Frontal cortex (tissue), 4 donors: Measurements from ENCODE around the gene PIBF1. TPM values are rescaled to one million over a fixed set of nuclear protein-coding genes. Genes with fewer than 3 reads are reported as not detected.
"Not testable (repeated sequence)": the region's sequence is repeated elsewhere in the genome, so short reads cannot be mapped to it uniquely, and the experiment has no call there.

Experiments used
- DNase-seq, 2 donors: peaks; one replicate each; pipeline ENCODE4 v3.0.0; 2012; ENCODE audit warnings: low spot score in 2 of 2
- FAIRE-seq: peaks from 2 replicates; lab custom pipeline; 2012; peaks lifted over from hg19 to GRCh38; lab: Jason Lieb, UNC
- total RNA-seq: library from RNA; depleted of rRNA; stranded (reverse); fragments of >200 nt; gene quantifications from one replicate; pipeline ENCODE4 v1.2.3, GENCODE V29; 2014
- donor health status: control.
- donor health status: control.
- donor health status: control.

The PIBF1 gene
- total RNA-seq, 1 donor from 2014 or later: 34.6 TPM

DNA sequence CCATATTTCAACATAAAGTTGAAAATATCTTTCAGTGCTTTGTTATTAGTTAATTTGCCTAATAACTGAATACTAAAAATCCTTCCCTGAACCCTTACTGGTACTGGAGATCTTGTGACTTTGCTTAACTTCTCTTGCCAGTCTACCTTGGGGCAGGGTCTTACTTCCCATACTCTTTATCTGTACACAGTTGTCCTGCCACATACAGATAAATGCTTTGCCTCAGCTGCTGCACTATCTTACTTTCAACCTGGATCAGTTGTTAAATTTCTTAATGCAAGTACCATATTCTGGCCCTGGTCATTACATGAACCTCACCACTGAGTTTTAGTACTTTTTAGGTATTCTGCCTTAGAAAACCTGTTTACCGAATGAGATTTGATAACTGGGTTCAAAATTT is 107.6 kb downstream of the PIBF1 start:
- no peak for FAIRE-seq
- DNase-seq: no peak

- FAIRE-seq (no peak), DNase-seq (no peak)
Observed at GRCh38 chr13:72890546-72890945, 108.6 kb downstream of the PIBF1 start.

DNA sequence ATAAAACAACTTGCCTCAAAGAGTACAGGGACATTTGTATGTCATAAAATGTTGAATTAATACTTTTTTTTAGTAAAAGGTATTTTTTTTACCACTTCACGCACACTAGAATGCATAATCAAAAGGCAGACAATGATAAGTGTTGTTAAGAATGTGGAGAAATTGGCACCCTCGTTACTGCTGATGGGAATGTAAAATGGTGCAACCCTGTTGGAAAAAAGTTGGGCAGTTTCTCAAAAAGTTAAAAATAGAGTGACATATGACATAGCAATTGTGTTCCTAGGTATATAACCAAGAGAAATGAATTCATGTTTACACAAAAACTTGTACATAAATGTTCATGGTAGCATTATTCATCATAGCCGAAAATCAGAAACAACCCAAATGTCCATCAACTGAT is 109.5 kb downstream of the PIBF1 start:
- no peak for FAIRE-seq

GRCh38 chr13:72896869-72897268 is 114.9 kb downstream of the PIBF1 start:
- FAIRE-seq (no peak), DNase-seq (no peak)

More for the DNA sequence above, 109.5 kb downstream of the PIBF1 start:
- DNase-seq: no peak

DNA sequence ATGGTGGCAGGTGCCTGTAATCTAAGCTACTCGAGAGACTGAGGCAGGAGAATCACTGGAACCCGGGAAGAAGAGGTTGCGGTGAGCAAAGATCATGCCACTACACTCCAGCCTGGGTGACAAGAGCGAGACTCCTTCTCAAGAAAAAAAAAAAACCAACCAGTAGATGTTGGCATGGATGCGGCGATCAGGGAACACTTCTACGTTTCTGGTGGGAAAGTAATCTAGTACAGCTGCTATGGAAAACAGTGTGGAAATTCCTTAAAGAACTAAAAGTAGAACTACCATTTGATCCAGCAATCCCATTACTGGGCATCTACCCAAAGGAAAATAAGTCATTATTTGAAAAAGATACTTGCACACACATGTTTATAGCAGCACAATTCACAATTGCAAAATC is 119.6 kb downstream of the PIBF1 start:
- DNase-seq, FAIRE-seq: not testable (repeated sequence)

DNA sequence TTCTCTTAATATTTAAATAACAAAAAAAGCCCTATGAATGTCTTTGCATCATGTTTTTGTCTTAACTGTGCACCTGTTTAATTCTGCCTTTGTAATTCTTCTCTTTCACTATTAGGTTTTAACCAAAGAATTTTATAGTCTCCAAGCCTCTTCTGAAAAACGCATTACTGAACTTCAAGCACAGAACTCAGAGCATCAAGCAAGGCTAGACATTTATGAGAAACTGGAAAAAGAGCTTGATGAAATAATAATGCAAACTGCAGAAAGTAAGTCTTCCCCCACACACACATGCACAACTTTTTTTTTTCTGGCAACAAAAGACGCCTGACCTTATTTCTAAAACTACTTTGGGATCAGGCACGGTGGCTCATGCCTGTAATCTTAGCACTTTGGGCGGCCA is 126.5 kb downstream of the PIBF1 start:
- FAIRE-seq: no peak
- no peak for DNase-seq

DNA sequence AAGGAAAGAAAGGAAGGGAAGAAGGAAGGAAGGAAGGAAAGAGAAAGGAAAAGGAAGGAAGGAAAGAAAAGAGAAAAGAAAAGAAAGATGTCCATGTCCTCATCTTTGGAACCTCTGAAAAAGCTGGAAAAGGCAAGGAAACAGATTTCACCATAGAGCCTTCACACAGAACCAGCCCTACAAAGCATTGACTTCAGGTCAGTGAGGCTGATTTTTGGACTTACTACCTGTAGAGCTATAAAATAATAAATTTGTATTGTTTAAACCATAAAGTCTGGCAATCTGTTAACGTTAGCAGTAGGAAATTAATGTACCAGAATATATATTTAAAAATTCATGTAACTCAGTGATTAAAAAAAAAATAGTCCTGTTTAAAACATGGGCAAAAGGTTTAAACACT is 130.0 kb downstream of the PIBF1 start:
- DNase-seq (no peak), FAIRE-seq (no peak)

GRCh38 chr13:72920097-72920496 is 138.2 kb downstream of the PIBF1 start:
- FAIRE-seq (no peak), DNase-seq (peak in 1 of 2 donors; percentile 6)

GRCh38 chr13:72931311-72931710 is 149.4 kb downstream of the PIBF1 start:
- no peak for FAIRE-seq
- no peak for DNase-seq

DNA sequence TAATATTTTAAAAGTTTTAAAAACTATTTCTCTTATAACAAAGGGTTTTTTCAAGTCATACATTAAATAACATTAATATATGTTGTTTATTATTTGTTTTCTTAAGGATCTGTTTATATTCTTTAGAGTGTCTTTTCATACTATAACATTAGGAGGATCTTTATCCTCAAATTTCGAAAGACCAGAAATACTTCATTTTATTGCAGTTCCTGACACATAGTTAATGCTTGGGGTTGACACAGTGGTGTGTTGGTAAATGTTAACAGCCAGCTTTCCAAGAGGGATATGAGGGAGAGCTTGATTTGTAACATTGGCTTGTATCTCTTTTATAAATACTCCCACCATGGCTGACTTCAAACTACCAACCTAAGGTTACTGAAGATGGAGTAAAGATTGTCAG is 150.3 kb downstream of the PIBF1 start:
- FAIRE-seq: no peak
- no peak for DNase-seq

DNA sequence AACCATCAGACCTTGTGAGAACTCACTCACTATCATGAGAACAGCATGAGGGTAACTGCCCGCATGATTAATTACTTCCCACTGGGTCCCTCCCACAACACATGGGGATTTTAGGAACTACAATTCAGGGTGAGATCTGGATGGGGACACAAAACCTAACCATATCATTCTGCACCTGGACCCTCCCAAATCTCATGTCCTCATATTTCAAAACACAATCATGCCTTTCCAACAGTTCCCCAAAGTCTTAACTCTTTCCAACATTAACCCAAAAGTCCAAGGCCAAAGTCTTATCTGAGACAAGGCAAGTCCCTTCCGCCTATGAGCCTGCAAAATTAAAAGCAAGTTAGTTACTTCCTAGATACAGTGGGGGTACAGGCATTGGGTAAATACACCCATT is 164.3 kb downstream of the PIBF1 start:
- DNase-seq: not testable (repeated sequence)

GRCh38 chr13:72952529-72953141 is 170.7 kb downstream of the PIBF1 start:
- FAIRE-seq: no peak
- no peak for DNase-seq

More for the DNA sequence above, 164.3 kb downstream of the PIBF1 start:
- FAIRE-seq: not testable (repeated sequence)

GRCh38 chr13:72953391-72953965 is 171.5 kb downstream of the PIBF1 start:
- FAIRE-seq: no peak
- DNase-seq: no peak

DNA sequence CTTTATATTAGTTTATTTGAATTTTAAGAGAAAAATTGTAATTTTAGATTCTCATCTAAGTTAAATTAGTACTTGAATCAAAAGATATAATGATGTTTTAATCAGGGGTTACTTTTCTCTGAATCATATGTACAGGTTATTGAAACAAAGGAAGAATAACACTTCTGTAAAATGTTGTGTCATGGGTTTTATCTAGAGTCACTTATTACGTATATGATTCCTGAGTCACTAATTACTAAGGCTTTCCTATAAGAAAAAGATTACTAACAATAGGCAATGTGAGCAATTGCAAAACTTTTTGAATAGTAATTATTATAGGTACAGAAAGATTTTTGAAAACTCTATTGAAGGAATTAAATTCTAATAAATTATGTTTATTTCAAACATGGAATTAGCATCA is 177.7 kb downstream of the PIBF1 start:
- FAIRE-seq (no peak), DNase-seq (no peak)

DNA sequence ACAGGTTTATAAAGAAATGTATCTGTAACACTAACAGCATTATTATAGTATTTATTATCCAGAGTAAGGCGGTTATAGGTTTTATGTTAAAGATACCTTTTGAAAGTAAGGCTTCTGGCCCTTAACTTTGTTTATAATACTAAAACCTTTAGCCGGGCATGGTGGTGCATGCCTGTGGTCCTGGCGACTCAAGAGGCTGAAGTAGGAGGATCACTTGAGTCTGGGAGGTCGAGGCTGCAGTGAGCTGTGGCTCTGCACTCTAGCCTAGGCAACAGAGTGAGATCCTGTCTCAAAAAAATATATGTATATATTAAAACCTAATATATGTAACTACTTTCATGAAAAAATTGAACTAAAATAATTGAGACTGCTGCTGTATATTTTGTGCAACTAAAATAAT is 178.2 kb downstream of the PIBF1 start:
- no peak for FAIRE-seq
- DNase-seq: no peak

DNA sequence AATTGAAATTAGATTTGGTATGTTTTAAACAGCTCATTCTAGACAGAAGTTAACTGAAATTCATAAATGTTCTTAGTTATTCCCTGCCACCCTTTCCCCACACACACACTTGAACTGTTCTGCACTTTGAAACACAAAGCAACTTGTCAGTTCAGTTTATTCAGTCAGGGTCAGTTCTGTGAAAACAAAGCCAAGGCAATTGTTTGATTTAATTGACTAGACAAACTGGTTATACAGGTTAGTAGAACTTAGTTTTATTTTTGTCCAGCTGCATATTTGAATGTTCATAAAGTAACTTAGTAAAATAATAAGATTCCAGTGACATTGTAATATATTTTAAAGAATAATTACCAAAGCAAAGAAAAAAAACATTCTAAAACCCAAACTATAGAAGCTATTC is 178.6 kb downstream of the PIBF1 start:
- DNase-seq (no peak), FAIRE-seq (peak; percentile 10)

- no peak for DNase-seq
- no peak for FAIRE-seq
Observed at GRCh38 chr13:72963762-72964161, 181.8 kb downstream of the PIBF1 start.

GRCh38 chr13:72970301-72970880 is 188.5 kb downstream of the PIBF1 start:
- DNase-seq (no peak), FAIRE-seq (no peak)

GRCh38 chr13:72970956-72971355 is 189.0 kb downstream of the PIBF1 start:
- no peak for FAIRE-seq
- no peak for DNase-seq

DNA sequence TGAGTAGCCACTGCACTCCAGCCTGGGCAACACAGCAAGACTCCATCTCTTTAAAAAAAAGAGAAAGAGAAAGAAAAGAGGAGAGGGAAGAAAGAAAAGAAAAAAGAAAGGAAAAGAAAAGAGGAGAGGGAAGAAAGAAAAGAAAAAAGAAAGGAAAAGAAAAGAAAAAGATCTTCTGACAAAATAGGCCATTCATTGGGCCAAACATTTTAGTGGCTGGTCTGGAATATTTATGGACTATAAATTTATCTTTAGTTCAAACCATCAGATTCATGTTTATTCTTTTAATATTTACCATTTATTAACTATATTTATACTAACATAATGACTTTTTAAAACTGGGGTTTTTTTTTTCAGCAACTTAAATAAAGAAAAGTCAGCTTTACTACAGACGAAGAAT is 191.3 kb downstream of the PIBF1 start:
- DNase-seq: no peak
- FAIRE-seq: peak; percentile 8

DNA sequence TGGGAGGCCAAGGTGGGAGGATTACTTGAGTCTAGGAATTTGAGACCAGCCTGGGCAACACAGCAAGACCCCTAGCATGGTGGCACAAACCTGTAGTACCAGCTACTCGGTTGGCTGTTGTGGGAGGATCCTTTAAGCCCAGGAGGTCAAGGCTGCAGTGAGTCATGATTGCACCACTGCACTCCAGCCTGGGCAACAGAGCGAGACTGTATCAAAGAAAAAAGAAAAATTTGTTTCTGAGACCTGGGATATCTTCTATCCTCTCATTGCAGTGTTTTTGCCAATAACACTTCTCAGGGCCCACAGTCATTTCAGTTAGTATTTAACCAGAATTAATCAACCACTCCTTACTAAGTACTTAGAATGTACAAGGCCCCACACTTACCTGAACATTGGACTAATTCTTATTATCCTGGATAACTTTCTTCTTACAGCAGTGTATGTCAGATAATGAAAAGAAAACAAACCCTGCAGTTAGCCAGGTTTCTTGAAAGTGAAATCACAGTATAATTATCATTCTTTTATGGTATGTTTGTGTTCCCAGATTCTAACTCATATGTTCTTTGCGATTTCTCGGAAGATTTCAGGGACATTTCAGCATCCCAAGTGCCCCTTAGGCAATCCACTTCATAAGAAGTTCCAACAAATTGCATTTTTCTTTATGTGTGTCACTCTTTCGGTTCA is 201.3 kb downstream of the PIBF1 start:
- FAIRE-seq (no peak), DNase-seq (no peak)
